Body of pancreas (tissue), 4 donors: ENCODE results near the gene TRIM17. TPM values are rescaled to one million over a fixed set of nuclear protein-coding genes. Genes with fewer than 3 reads are reported as not detected.

Source experiments
- ATAC-seq: fragments of 150-250 bp; one replicate; pipeline ENCODE4 v1.9.1; 2016
- DNase-seq, 4 donors: peaks; one replicate each; pipeline ENCODE4 v3.0.0-alpha.2; 2019
- H3K27ac ChIP-seq, 4 donors: fragments of 200-600 bp; sonication (generic); 1 replicate in 3 of 4; 2 replicates in 1 of 4; pipeline versions ENCODE4 v1.5.1 to v1.6.1; 2016 to 2019; ENCODE audit warnings: mild to moderate bottlenecking in 1 of 4, mixed read lengths in 1 of 4, moderate library complexity in 1 of 4
- H3K27me3 ChIP-seq, 2 donors: fragments of 200-600 bp; sonication (generic); one replicate each; pipeline ENCODE4 v1.6.0; 2016; ENCODE audit warnings: mild to moderate bottlenecking in 1 of 2
- H3K36me3 ChIP-seq, 2 donors: fragments of 200-600 bp; sonication (generic); replicated peaks in 1 of 2; 2 replicates each; pipeline ENCODE4 v1.5.1; 2016; ENCODE audit warnings: low read depth in 2 of 2; ENCODE audit not compliant: insufficient read depth in 1 of 2
- H3K4me1 ChIP-seq: fragments of 200-600 bp; sonication (generic); one replicate; pipeline ENCODE4 v1.6.0; 2016
- H3K4me3 ChIP-seq, 2 donors: fragments of 200-600 bp; sonication (generic); 1 replicate in 1 of 2; 2 replicates in 1 of 2; pipeline ENCODE4 v1.5.1; 2016 to 2019
- H3K9me3 ChIP-seq, 3 donors: fragments of 200-600 bp; sonication (generic); 1 replicate in 2 of 3; 2 replicates in 1 of 3; pipeline ENCODE4 v1.5.1; 2016
- CTCF ChIP-seq, 7 experiments: fragments of 450-650 bp in 4 of 7; fragments of 200-600 bp in 3 of 7; sonication (generic) in 3 of 7; IDR thresholded peaks; one replicate each; pipeline ENCODE4 v1.5.1; 2016 to 2019; ENCODE audit warnings: antibody characterized with exemption in 7 of 7
- POLR2A ChIP-seq, 3 donors: fragments of 450-650 bp; IDR thresholded peaks; one replicate each; pipeline ENCODE4 v1.6.1; 2016; ENCODE audit warnings: antibody characterized with exemption in 3 of 3, mild to moderate bottlenecking in 2 of 3
- WGBS, 2 donors: methylation state at CpG; one replicate each; pipeline ENCODE4 v1.1.5; 2017; 5-methylcytosine and 5-hydroxymethylcytosine counted together
- intact Hi-C: fragments of 100-400 bp; cut with DNase I; formaldehyde crosslinking; loops from one replicate; pipeline ENCODE4 v1.15.1; 2023
- total RNA-seq, 2 donors: library from RNA; depleted of rRNA; stranded (reverse); fragments of >200 nt; gene quantifications; one replicate each; pipeline ENCODE4 v1.1.0, GENCODE V29; 2016

TRIM17 gene
- total RNA-seq, 2 donors from 2014 or later, result 1.0 TPM; not detected in 1

DNA sequence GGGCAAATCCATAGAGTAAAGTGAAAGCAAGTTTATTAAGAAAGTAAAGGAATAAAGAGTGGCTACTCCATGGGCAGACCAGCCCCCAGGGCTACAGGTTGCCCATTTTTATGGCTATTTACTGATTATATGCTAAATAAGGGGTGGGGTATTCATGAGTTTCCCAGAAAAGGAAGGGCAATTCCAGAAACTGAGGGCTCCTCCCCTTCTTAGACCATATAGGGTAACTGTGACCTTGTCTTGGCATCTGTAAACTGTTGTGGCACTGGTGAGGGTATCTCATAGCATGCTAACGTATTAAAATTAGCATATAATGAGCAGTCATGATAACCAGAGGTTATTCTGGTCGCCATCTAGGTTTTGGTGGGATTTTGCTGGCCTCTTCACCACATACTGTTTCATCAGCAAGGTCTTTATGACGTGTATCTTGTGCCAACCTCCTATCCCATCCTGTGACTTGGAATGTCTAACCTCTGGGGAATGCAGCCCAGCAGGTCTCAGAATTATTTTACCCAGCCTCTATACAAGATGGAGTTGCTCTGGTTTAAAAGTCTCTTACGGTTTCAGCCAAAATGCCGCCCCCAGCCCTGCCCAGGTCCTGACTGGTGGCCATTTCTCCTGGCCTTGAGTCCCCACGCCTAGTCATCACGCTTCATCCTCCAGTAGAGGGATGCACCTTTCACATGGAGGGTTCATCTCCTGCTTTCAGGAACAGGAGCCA, 982 bp upstream of the TRIM17 start:
- Histone ChIP-seq H3K4me1 (peaks cover 24% of the 10 kb centered on the region), H3K36me3 (no peaks in the 10 kb centered on the region), H3K4me3 (no peak overlapping the region), H3K27ac (no peak overlapping the region), H3K27me3 (peaks cover 0 to 12% of the 10 kb centered on the region in 2 donors), H3K9me3 (no peaks in the 10 kb centered on the region)
- intact Hi-C loops, result no loop called here
- no peak for ATAC-seq
- TF ChIP-seq CTCF (IDR thresholded peaks at IDR 0.05), result no peak
- no peak for TF ChIP-seq POLR2A (IDR thresholded peaks at IDR 0.05)
- DNase-seq, result no peak
- 81 to 88% methylated on average over 6 to 7 of the region's 7 CpGs for WGBS, 2 donors

- WGBS, 2 donors, result 49 to 50% methylated on average over 8 to 12 of the region's 12 CpGs
- peaks cover 0 to 12% of the 10 kb centered on the region in 2 donors for H3K27me3 ChIP-seq
- DNase-seq (no peak), ATAC-seq (no peak)
- intact Hi-C loops, result no loop called here
- H3K9me3 ChIP-seq, result no peaks in the 10 kb centered on the region
- H3K4me3 ChIP-seq, result no peak overlapping the region
- H3K36me3 ChIP-seq, result no peaks in the 10 kb centered on the region
- TF ChIP-seq CTCF (IDR thresholded peaks at IDR 0.05) (no peak), POLR2A (IDR thresholded peaks at IDR 0.05) (no peak)
- H3K27ac ChIP-seq, result no peak overlapping the region
- peaks cover 24% of the 10 kb centered on the region for H3K4me1 ChIP-seq
Observed at GRCh38 chr1:228417061-228417460, 400 bp upstream of the TRIM17 start.

DNA sequence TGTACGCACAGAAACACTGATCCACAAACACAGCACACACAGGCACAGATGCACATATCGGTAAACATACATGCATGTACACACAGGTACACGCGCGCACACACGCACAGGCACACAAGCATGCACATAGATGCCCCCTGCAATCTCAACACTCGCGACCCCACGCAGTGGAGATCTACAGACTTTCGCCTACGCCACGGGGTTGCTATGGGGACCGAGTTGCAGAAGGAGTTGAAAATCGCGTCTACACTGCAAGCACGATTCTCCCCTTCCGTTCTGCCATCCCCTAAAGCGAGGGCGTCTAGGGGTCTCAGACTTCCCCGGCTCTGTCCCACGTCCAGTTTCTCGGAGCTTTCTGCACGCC, 826 bp downstream of the TRIM17 start:
- Histone ChIP-seq H3K4me3 (no peak overlapping the region), H3K9me3 (no peaks in the 10 kb centered on the region), H3K27me3 (peaks cover 0 to 12% of the 10 kb centered on the region in 2 donors), H3K27ac (no peak overlapping the region), H3K36me3 (no peaks in the 10 kb centered on the region), H3K4me1 (peaks cover 24% of the 10 kb centered on the region)
- 20% methylated on average over 17 to 22 of the region's 23 CpGs for WGBS, 2 donors
- intact Hi-C loops, result no loop called here
- DNase-seq (no peak), ATAC-seq (no peak)
- TF ChIP-seq POLR2A (IDR thresholded peaks at IDR 0.05) (no peak), CTCF (IDR thresholded peaks at IDR 0.05) (no peak)

GRCh38 chr1:228415221-228415620, 1.4 kb downstream of the TRIM17 start:
- H3K4me1 ChIP-seq, result peaks cover 24% of the 10 kb centered on the region
- peaks cover 0 to 12% of the 10 kb centered on the region in 2 donors for H3K27me3 ChIP-seq
- intact Hi-C loops, result no loop called here
- 58 to 61% methylated on average over 7 of the region's 7 CpGs for WGBS, 2 donors
- no peaks in the 10 kb centered on the region for H3K36me3 ChIP-seq
- H3K9me3 ChIP-seq, result no peaks in the 10 kb centered on the region
- DNase-seq (no peak), ATAC-seq (no peak)
- no peak for TF ChIP-seq POLR2A (IDR thresholded peaks at IDR 0.05)
- TF ChIP-seq CTCF (IDR thresholded peaks at IDR 0.05), result no peak
- H3K4me3 ChIP-seq, result no peak overlapping the region
- H3K27ac ChIP-seq, result no peak overlapping the region
